HepG2 (cell line): Measurements from ENCODE around the gene PARP2. TPM values are rescaled to one million over a fixed set of nuclear protein-coding genes. Genes with fewer than 3 reads are reported as not detected.

Experiments
- ERF ChIP-seq: IDR thresholded peaks from 2 replicates; pipeline ENCODE4 v1.6.1; 2018; ENCODE audit warnings: missing biosample characterization, missing genetic modification reagents
- GMEB2 ChIP-seq: IDR thresholded peaks from 2 replicates; pipeline ENCODE4 v1.6.1; 2016; ENCODE audit warnings: missing biosample characterization, missing genetic modification reagents, low read depth
- HNRNPK ChIP-seq: fragments of 200-400 bp; formaldehyde crosslinking; IDR thresholded peaks from 2 replicates; pipeline ENCODE4 v1.6.1; 2018; ENCODE audit warnings: low read length, low read depth, moderate library complexity, mild to moderate bottlenecking; ENCODE audit not compliant: poor library complexity, severe bottlenecking
- IKZF1 ChIP-seq: fragments of 450-650 bp; IDR thresholded peaks from 2 replicates; pipeline ENCODE4 v1.7.1; 2016
- JARID2 ChIP-seq: sonication (generic); formaldehyde crosslinking; IDR thresholded peaks from 2 replicates; pipeline ENCODE4 v1.8.1; 2023; ENCODE audit warnings: missing genetic modification reagents, inconsistent platforms; ENCODE audit not compliant: insufficient replicate concordance
- KDM1A ChIP-seq: IDR thresholded peaks from 2 replicates; pipeline ENCODE4 v1.6.1; 2016; ENCODE audit warnings: missing compliant biosample characterization
- KLF12 ChIP-seq: sonication (generic); formaldehyde crosslinking; IDR thresholded peaks from 2 replicates; pipeline ENCODE4 v1.4.0; 2020; ENCODE audit warnings: missing genetic modification reagents, borderline replicate concordance
- MATR3 ChIP-seq: sonication (generic); formaldehyde crosslinking; IDR thresholded peaks from 2 replicates; pipeline ENCODE4 v1.4.0; 2020; ENCODE audit warnings: missing genetic modification reagents
- REST ChIP-seq, 2 experiments: IDR thresholded peaks; 2 replicates each; pipeline ENCODE4 v1.6.1; 2011 to 2012; ENCODE audit warnings: low read length in 2 of 2, borderline replicate concordance in 1 of 2, low read depth in 1 of 2, mild to moderate bottlenecking in 1 of 2, moderate library complexity in 1 of 2
- RFX5 ChIP-seq: IDR thresholded peaks from 2 replicates; pipeline ENCODE4 v1.6.1; 2011; ENCODE audit warnings: low read depth, low read length, improper control_type of control experiment
- SKIL ChIP-seq: sonication (generic); formaldehyde crosslinking; IDR thresholded peaks from 2 replicates; pipeline ENCODE4 v1.8.0; 2022; ENCODE audit warnings: missing genetic modification reagents, mild to moderate bottlenecking, moderate library complexity, borderline replicate concordance
- SMARCE1 ChIP-seq: fragments of 450-650 bp; IDR thresholded peaks from 2 replicates; pipeline ENCODE4 v1.6.1; 2017; ENCODE audit warnings: borderline replicate concordance
- TP53 ChIP-seq: sonication (generic); formaldehyde crosslinking; conservative IDR thresholded peaks from 2 replicates; pipeline ENCODE4 v1.4.0; 2020; ENCODE audit warnings: missing genetic modification reagents
- ZKSCAN8 ChIP-seq: IDR thresholded peaks from 2 replicates; pipeline ENCODE4 v1.6.1; 2016; ENCODE audit warnings: borderline replicate concordance, missing genetic modification reagents, missing compliant biosample characterization
- ZNF180 ChIP-seq: sonication (generic); formaldehyde crosslinking; IDR thresholded peaks from 2 replicates; pipeline ENCODE4 v1.4.0; 2020; ENCODE audit warnings: low read depth, missing genetic modification reagents, borderline replicate concordance
- ZNF83 ChIP-seq: sonication (generic); formaldehyde crosslinking; IDR thresholded peaks from 2 replicates; pipeline ENCODE4 v1.4.0; 2020; ENCODE audit warnings: missing genetic modification reagents, mild to moderate bottlenecking, borderline replicate concordance
- ZSCAN12 ChIP-seq: sonication (generic); formaldehyde crosslinking; IDR thresholded peaks from 2 replicates; pipeline ENCODE4 v1.9.0; 2021; ENCODE audit warnings: mild to moderate bottlenecking, missing genetic modification reagents
- polyA plus RNA-seq, 8 experiments: library from polyadenylated mRNA; depleted of rRNA in 3 of 8; stranded (reverse) in 7 of 8; unstranded in 1 of 8; fragments of >200 nt; fragmentation: Illumina TruSeq in 4 of 8; extraction: Trizol in 4 of 8; gene quantifications; 2 replicates each; pipeline versions ENCODE4 v1.2.1 to v1.2.3, GENCODE V29; 2011 to 2016; ENCODE audit warnings: low read depth in 4 of 8, missing spikeins in 1 of 8, mixed read lengths in 1 of 8; ENCODE audit not compliant: insufficient read depth in 1 of 8
- total RNA-seq, 5 experiments: library from RNA; depleted of rRNA; stranded (reverse); fragments of >200 nt; fragmentation: Illumina TruSeq; extraction: Trizol; gene quantifications; 2 replicates each; pipeline ENCODE4 v1.2.3, GENCODE V29; 2016; ENCODE audit warnings: low read depth in 1 of 5
- TF ChIP-seq, protein P1 (sequence below): sonication (generic); formaldehyde crosslinking; IDR thresholded peaks from 2 replicates; pipeline ENCODE4 v1.4.0; 2020; ENCODE audit warnings: missing genetic modification reagents
- TF ChIP-seq, protein P2 (sequence below): sonication (generic); formaldehyde crosslinking; IDR thresholded peaks from 2 replicates; pipeline ENCODE4 v1.8.1; 2023; ENCODE audit warnings: missing genetic modification reagents, mild to moderate bottlenecking, borderline replicate concordance
- TF ChIP-seq, protein P3 (sequence below): sonication (generic); formaldehyde crosslinking; conservative IDR thresholded peaks from 2 replicates; pipeline ENCODE4 v1.8.0; 2022; ENCODE audit warnings: low read depth, missing genetic modification reagents

The PARP2 gene
- total and polyA plus RNA-seq, 2 of the 13 experiments (the other 11 are each of a cell fraction or from before 2014, with no cell fraction given) = 37.3 to 38.4 TPM

DNA sequence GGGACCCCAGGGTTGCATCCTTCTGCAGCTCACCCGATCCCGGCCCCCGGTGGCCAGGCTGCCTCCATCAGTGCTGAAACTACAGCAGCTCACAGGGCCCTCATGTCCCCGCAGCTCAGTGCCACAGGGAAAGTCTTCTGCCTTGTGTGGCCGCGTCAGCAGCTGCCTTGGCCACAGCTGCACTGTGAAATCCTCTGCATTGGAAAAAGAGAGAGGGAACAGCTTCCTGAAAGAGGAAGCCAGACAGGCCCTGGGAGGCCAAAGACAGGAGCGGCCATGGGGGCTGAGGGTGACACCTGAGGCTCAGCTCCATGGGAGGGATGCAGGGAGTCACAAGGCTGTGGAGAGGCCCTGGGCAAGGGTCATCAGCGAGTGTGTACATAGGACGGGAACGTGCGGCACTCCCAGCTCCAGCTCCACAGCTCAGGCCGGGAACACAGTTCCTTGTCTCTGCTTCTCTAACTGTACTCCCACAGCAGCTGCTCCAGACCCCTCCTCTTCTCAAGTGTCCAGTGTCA, 32.7 kb downstream of the PARP2 start (continued):
- TF ChIP-seq REST (IDR thresholded peaks at IDR 0.05; ENCODE audit: borderline replicate concordance in 1 of 2, low read depth in 1 of 2, low read length in 2 of 2) (no peak), HNRNPK (no peak), KDM1A (CRISPR knock-in tag) (no peak), ZNF83 (peak; percentile 94), ZKSCAN8 (CRISPR knock-in tag) (no peak), ERF (CRISPR knock-in tag) (0 out of 2 replicates have a peak, but pooled peaks have one; percentile 43), TP53 (CRISPR knock-in tag) (no peak), KLF12 (CRISPR knock-in tag) (no peak), SKIL (CRISPR knock-in tag) (no peak), MATR3 (CRISPR knock-in tag) (no peak), SMARCE1 (no peak), ZSCAN12 (CRISPR knock-in tag) (no peak), ZNF180 (CRISPR knock-in tag) (no peak), IKZF1 (no peak), RFX5 (no peak), JARID2 (CRISPR knock-in tag) (no peak), GMEB2 (CRISPR knock-in tag) (no peak)
- TF ChIP-seq, protein P1, sequence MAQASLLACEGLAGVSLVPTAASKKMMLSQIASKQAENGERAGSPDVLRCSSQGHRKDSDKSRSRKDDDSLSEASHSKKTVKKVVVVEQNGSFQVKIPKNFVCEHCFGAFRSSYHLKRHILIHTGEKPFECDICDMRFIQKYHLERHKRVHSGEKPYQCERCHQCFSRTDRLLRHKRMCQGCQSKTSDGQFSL (CRISPR knock-in tag) = no peak
- TF ChIP-seq, protein P2, sequence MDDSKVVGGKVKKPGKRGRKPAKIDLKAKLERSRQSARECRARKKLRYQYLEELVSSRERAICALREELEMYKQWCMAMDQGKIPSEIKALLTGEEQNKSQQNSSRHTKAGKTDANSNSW (CRISPR knock-in tag) = no peak
- TF ChIP-seq, protein P3, sequence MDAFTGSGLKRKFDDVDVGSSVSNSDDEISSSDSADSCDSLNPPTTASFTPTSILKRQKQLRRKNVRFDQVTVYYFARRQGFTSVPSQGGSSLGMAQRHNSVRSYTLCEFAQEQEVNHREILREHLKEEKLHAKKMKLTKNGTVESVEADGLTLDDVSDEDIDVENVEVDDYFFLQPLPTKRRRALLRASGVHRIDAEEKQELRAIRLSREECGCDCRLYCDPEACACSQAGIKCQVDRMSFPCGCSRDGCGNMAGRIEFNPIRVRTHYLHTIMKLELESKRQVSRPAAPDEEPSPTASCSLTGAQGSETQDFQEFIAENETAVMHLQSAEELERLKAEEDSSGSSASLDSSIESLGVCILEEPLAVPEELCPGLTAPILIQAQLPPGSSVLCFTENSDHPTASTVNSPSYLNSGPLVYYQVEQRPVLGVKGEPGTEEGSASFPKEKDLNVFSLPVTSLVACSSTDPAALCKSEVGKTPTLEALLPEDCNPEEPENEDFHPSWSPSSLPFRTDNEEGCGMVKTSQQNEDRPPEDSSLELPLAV (CRISPR knock-in tag) = no peak
